K562 (cell line): Measurements from ENCODE around the gene ERC2. TPM values are rescaled to one million over a fixed set of nuclear protein-coding genes. Genes with fewer than 3 reads are reported as not detected.

Experiments
- ATAC-seq: fragments of 200-7000 bp; cut with Tn5 transposase; 3 replicates; pipeline ENCODE4 v1.9.1; 2020; ENCODE audit warnings: moderate library complexity
- BruUV-seq: library from RNA; stranded (reverse); fragments of 400-500 nt; replicated peaks from 2 replicates; lab custom pipeline; 2021; lab: Mats Ljungman, UMichigan
- CTCF ChIA-PET: fragments of 300-600 bp; formaldehyde crosslinking; extraction: SDS; loops from one replicate; lab custom pipeline; 2021; ENCODE audit warnings: low intra/inter-chr PET ratio; lab: Yijun Ruan, JAX
- POLR2A ChIA-PET: fragments of 300-600, 350-650 bp; sonication (Branson Sonifier 250); formaldehyde crosslinking; extraction: SDS; loops from one replicate; lab custom pipeline; 2021; ENCODE audit warnings: antibody characterized with exemption, inconsistent platforms; lab: Yijun Ruan, JAX
- DNase-seq, 4 experiments: peaks; one replicate each; pipeline versions ENCODE4 v3.0.0 to v3.0.0-alpha.2; 2011 to 2018; ENCODE audit warnings: low spot score in 3 of 4, mixed read lengths in 3 of 4; ENCODE audit errors: extremely low read depth in 1 of 4
- FAIRE-seq: peaks from 2 replicates; lab custom pipeline; 2011; peaks lifted over from hg19 to GRCh38; lab: Jason Lieb, UNC
- H2AFZ ChIP-seq: 2 replicates; pipeline ENCODE4 v1.6.0; 2011; ENCODE audit warnings: low read depth, low read length, control low read depth, inconsistent platforms
- H3K27ac ChIP-seq: fragments of 200-600 bp; 3 replicates; pipeline ENCODE4 v1.8.0; 2011; ENCODE audit warnings: low read depth, mild to moderate bottlenecking, control low read depth, inconsistent platforms, low read length, moderate library complexity, mixed read lengths; ENCODE audit errors: extremely low read depth
- H3K27me3 ChIP-seq, 2 experiments: fragments of 300-600 bp in 1 of 2; 2 replicates in 1 of 2; 3 replicates in 1 of 2; pipeline versions ENCODE4 v1.6.0 to v1.8.0; 2011; ENCODE audit warnings: inconsistent platforms in 2 of 2, low read length in 2 of 2, mild to moderate bottlenecking in 1 of 2, mixed read lengths in 1 of 2, moderate library complexity in 1 of 2; ENCODE audit not compliant: control insufficient read depth in 2 of 2, insufficient read depth in 2 of 2
- H3K36me3 ChIP-seq: fragments of 300-600 bp; 3 replicates; pipeline ENCODE4 v1.8.0; 2011; ENCODE audit warnings: mild to moderate bottlenecking, low read length, inconsistent platforms; ENCODE audit not compliant: control insufficient read depth, insufficient read depth
- H3K4me1 ChIP-seq, 2 experiments: fragments of 200-600 bp in 1 of 2; replicated peaks in 1 of 2; 2 replicates in 1 of 2; 3 replicates in 1 of 2; pipeline versions ENCODE4 v1.5.1 to v1.8.0; 2011; ENCODE audit warnings: inconsistent platforms in 2 of 2, low read length in 2 of 2, mild to moderate bottlenecking in 1 of 2, mixed read lengths in 1 of 2, moderate library complexity in 1 of 2; ENCODE audit not compliant: control insufficient read depth in 2 of 2, insufficient read depth in 2 of 2
- H3K4me2 ChIP-seq: 2 replicates; pipeline ENCODE4 v1.6.1; 2011; ENCODE audit warnings: low read length, control low read depth, inconsistent platforms, mixed read lengths; ENCODE audit not compliant: insufficient read depth
- H3K4me3 ChIP-seq: fragments of 200-600 bp; sonication (generic), shearing (Covaris generic); 2 replicates; pipeline ENCODE4 v1.5.1; 2016; ENCODE audit warnings: control low read depth, inconsistent platforms
- H3K79me2 ChIP-seq: fragments of 200-600 bp; 3 replicates; pipeline ENCODE4 v1.8.0; 2011; ENCODE audit warnings: low read length, inconsistent platforms; ENCODE audit not compliant: control insufficient read depth, insufficient read depth
- H3K9ac ChIP-seq, 2 experiments: 2 replicates each; pipeline versions ENCODE4 v1.6.0 to v1.6.1; 2011; ENCODE audit warnings: low read depth in 2 of 2, low read length in 2 of 2, control low read depth in 1 of 2, inconsistent platforms in 1 of 2, mild to moderate bottlenecking in 1 of 2, mixed read lengths in 1 of 2; ENCODE audit not compliant: insufficient read depth in 1 of 2
- H3K9me1 ChIP-seq: one replicate; pipeline ENCODE4 v1.6.0; 2011; ENCODE audit warnings: inconsistent platforms, mild to moderate bottlenecking, low read length, moderate library complexity; ENCODE audit not compliant: control insufficient read depth, insufficient read depth
- H3K9me3 ChIP-seq: replicated peaks from 2 replicates; pipeline ENCODE4 v1.5.1; 2011; ENCODE audit warnings: low read depth, low read length, inconsistent platforms; ENCODE audit not compliant: control insufficient read depth, insufficient read depth
- H4K20me1 ChIP-seq: replicated peaks from 2 replicates; pipeline ENCODE4 v1.6.1; 2011; ENCODE audit warnings: low read length, inconsistent platforms, mixed read lengths; ENCODE audit not compliant: control insufficient read depth, insufficient read depth
- CAMTA2 ChIP-seq: fragments of 250-450 bp; sonication (Bioruptor Pico); conservative IDR thresholded peaks from 2 replicates; pipeline ENCODE4 v1.5.1; 2022
- GABPA ChIP-seq: fragments of 200-800 bp; sonication (Bioruptor generic); conservative IDR thresholded peaks from 2 replicates; pipeline ENCODE4 v1.6.1; 2016; ENCODE audit warnings: low read depth, missing genetic modification characterization, missing compliant biosample characterization
- HIVEP1 ChIP-seq: fragments of 250-450 bp; sonication (Bioruptor Pico); IDR thresholded peaks from 2 replicates; pipeline ENCODE4 v1.4.0; 2020; ENCODE audit warnings: mild to moderate bottlenecking
- THRAP3 ChIP-seq: fragments of 450-650 bp; IDR thresholded peaks from 2 replicates; pipeline ENCODE4 v1.6.1; 2016; ENCODE audit warnings: mild to moderate bottlenecking, inconsistent platforms, borderline replicate concordance
- XRCC3 ChIP-seq: fragments of 450-650 bp; IDR thresholded peaks from 2 replicates; pipeline ENCODE4 v1.6.1; 2017; ENCODE audit warnings: mild to moderate bottlenecking, moderate library complexity
- WGBS: fragments of 100-300 bp; shearing (Covaris generic); methylation state at CpG from one replicate; pipeline ENCODE4 v1.1.6; 2016; ENCODE audit warnings: low coverage, mixed read lengths; ENCODE audit not compliant: insufficient coverage; ENCODE audit errors: missing lambda C conversion rate; 5-methylcytosine and 5-hydroxymethylcytosine counted together
- in situ Hi-C: fragments of 300-500 bp; cut with MboI; formaldehyde crosslinking; loops from 4 replicates; pipeline ENCODE4 v1.15.0; 2018; ENCODE audit warnings: inconsistent platforms, mixed read lengths
- intact Hi-C: fragments of 100-400 bp; cut with micrococcal nuclease; formaldehyde crosslinking; loops from 2 replicates; pipeline ENCODE4 v1.14.2; 2022
- polyA plus RNA-seq, 8 experiments: library from polyadenylated mRNA; depleted of rRNA in 4 of 8; stranded (reverse) in 5 of 8; unstranded in 3 of 8; fragments of >200 nt; fragmentation: Nextera tagmentation in 2 of 8; fragmentation: Illumina TruSeq in 1 of 8; extraction: Ambion mirVana in 2 of 8; extraction: Trizol in 1 of 8; gene quantifications; 2 replicates each; pipeline versions ENCODE4 v1.2.1 to v1.2.3, GENCODE V29; 2011 to 2014; ENCODE audit warnings: inconsistent platforms in 1 of 8, missing spikeins in 1 of 8
- total RNA-seq, 7 experiments: library from RNA; depleted of rRNA in 6 of 7; stranded (reverse); fragments of >200 nt in 6 of 7; fragmentation: Illumina TruSeq in 2 of 7; extraction: Trizol in 2 of 7; gene quantifications; 2 replicates each; pipeline versions ENCODE4 v1.2.1 to v1.2.3, GENCODE V29; 2011 to 2021; ENCODE audit warnings: low replicate concordance in 1 of 7
- TF ChIP-seq, protein P1 (sequence below): sonication (generic); formaldehyde crosslinking; IDR thresholded peaks from 2 replicates; pipeline ENCODE4 v1.8.0; 2023; ENCODE audit warnings: mild to moderate bottlenecking, missing genetic modification reagents

ERC2 gene
- total and polyA plus RNA-seq, 9 of the 15 experiments (the other 6 are each of a cell fraction or from before 2014, with no cell fraction given), result 0.04 to 0.18 (median 0.07) TPM; not detected in 2

DNA sequence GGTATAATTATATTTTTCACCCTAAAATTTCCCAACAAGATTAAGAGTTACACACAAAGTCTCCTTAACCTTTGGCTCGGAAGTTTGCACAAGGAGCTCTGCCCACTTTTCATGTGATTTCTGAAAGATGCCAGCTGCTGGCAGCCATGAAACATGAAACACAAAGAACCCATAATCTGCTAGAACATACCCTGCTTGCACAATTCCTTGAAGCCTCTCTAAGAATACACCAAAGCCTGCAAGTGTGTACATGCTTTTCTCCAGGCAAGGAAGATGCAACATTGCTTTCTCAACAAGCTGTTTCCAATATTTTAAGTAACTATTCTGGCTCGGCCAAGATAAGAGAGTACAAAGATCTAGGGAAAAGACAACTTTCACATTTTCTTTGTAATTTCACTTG is 799.1 kb downstream of the ERC2 start:
- H3K9ac ChIP-seq, result no peak overlapping the region
- H2AFZ ChIP-seq, result no peak overlapping the region
- WGBS, result 0% methylated on average over 2 of the region's 2 CpGs
- no peak overlapping the region for H3K4me2 ChIP-seq
- DNase-seq (no peak), FAIRE-seq (no peak), ATAC-seq (no peak)
- no peaks in the 10 kb centered on the region for H3K9me3 ChIP-seq
- CTCF ChIA-PET, result no interaction called here
- H3K4me3 ChIP-seq, result no peak overlapping the region
- BruUV-seq, result no TSS peak
- H3K36me3 ChIP-seq, result no peaks in the 10 kb centered on the region
- H4K20me1 ChIP-seq, result no peaks in the 10 kb centered on the region
- no peaks in the 10 kb centered on the region for H3K9me1 ChIP-seq
- no peaks in the 10 kb centered on the region for H3K79me2 ChIP-seq
- H3K4me1 ChIP-seq, result no peaks in the 10 kb centered on the region
- no peak overlapping the region for H3K27ac ChIP-seq
- POLR2A ChIA-PET, result no interaction called here
- intact Hi-C loops (no loop called here), in situ Hi-C loops (no loop called here)
- TF ChIP-seq, protein P1, sequence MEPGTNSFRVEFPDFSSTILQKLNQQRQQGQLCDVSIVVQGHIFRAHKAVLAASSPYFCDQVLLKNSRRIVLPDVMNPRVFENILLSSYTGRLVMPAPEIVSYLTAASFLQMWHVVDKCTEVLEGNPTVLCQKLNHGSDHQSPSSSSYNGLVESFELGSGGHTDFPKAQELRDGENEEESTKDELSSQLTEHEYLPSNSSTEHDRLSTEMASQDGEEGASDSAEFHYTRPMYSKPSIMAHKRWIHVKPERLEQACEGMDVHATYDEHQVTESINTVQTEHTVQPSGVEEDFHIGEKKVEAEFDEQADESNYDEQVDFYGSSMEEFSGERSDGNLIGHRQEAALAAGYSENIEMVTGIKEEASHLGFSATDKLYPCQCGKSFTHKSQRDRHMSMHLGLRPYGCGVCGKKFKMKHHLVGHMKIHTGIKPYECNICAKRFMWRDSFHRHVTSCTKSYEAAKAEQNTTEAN, result no peak
- no peak for TF ChIP-seq GABPA (tag)
- no peaks in the 10 kb centered on the region for H3K27me3 ChIP-seq

DNA sequence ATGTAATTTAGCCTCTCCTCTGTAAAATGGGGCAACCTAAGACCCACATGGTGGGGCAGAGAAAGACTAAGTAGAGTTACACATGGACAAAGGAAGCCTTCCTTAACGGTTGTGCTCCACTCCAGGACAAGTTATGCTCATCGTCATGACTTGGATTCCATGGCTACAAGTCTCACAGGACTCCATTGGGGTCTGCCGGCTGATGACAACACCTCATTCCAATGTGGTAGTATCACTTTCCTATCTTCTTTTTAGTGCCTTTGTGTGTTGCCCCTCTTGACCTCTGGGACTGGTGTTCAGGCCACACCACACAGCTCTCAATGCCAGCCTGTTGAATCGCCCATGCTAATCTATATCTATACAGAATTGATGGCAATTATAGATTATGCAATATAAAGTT is 799.9 kb downstream of the ERC2 start:
- Histone ChIP-seq H3K9me3 (no peaks in the 10 kb centered on the region), H3K27ac (no peak overlapping the region), H3K4me2 (no peak overlapping the region), H3K27me3 (no peaks in the 10 kb centered on the region), H4K20me1 (no peaks in the 10 kb centered on the region), H3K4me1 (no peaks in the 10 kb centered on the region), H3K79me2 (no peaks in the 10 kb centered on the region), H3K9ac (no peak overlapping the region), H3K4me3 (no peak overlapping the region), H3K9me1 (no peaks in the 10 kb centered on the region), H3K36me3 (no peaks in the 10 kb centered on the region), H2AFZ (no peak overlapping the region)
- in situ Hi-C loops, result no loop called here
- DNase-seq (no peak), ATAC-seq (no peak), FAIRE-seq (no peak)
- ChIA-PET POLR2A (no interaction called here), CTCF (no interaction called here)
- intact Hi-C loops, result no loop called here
- BruUV-seq, result no TSS peak
- WGBS, result 0% methylated on average over 4 of the region's 4 CpGs
- TF ChIP-seq CAMTA2 (CRISPR knock-in tag) (no peak), THRAP3 (no peak), HIVEP1 (no peak), XRCC3 (no peak)
- TF ChIP-seq, protein P1, result no peak
